Stimulated activated CD4-positive, alpha-beta T cell treated with anti-CD3 and anti-CD28 coated beads, Interleukin-4, amount 100 ng/mL, for 4 hours (primary cell): ENCODE data around the gene LIF.
A peak's percentile ranks its signal among the peaks of the same experiment; 100 is the strongest.

Experiments used
- DNase-seq, 2 experiments: peaks; one replicate each; pipeline ENCODE4 v3.0.0-alpha.2; 2020

The LIF gene

GRCh38 chr22:30283342-30283741 is 36.8 kb upstream of the LIF start:
- DNase-seq: no peak

GRCh38 chr22:30282616-30283046 is 36.1 kb upstream of the LIF start:
- no peak for DNase-seq

- no peak for DNase-seq
Observed at GRCh38 chr22:30280505-30280904, 33.9 kb upstream of the LIF start.

GRCh38 chr22:30279932-30280331 is 33.4 kb upstream of the LIF start:
- DNase-seq: no peak

- DNase-seq: no peak
Observed at GRCh38 chr22:30279046-30279788, 32.7 kb upstream of the LIF start.

- DNase-seq: no peak
Observed at GRCh38 chr22:30277547-30278344, 31.2 kb upstream of the LIF start.

GRCh38 chr22:30276039-30276438 is 29.5 kb upstream of the LIF start:
- DNase-seq: no peak

GRCh38 chr22:30275625-30276024 is 29.1 kb upstream of the LIF start:
- DNase-seq: peak in 1 of 2 experiments; percentile 64

- no peak for DNase-seq
Observed at GRCh38 chr22:30274437-30274812, 27.9 kb upstream of the LIF start.

GRCh38 chr22:30273711-30274436 is 27.3 kb upstream of the LIF start:
- no peak for DNase-seq

GRCh38 chr22:30272781-30273601 is 26.4 kb upstream of the LIF start:
- DNase-seq: no peak

- no peak for DNase-seq
Observed at GRCh38 chr22:30270832-30271231, 24.3 kb upstream of the LIF start.

GRCh38 chr22:30268331-30268730 is 21.8 kb upstream of the LIF start:
- no peak for DNase-seq

GRCh38 chr22:30267382-30268302 is 21.1 kb upstream of the LIF start:
- peak in 1 of 2 experiments; percentile 56 for DNase-seq

GRCh38 chr22:30266445-30267381 is 20.2 kb upstream of the LIF start, which contains the start of gene OSM:
OSM (minus strand) TSS chr22:30266851; CDS start chr22:30266799, 52 bp downstream.
- DNase-seq: peak; percentile 53 to 60

- peak; percentile 79 to 88 for DNase-seq
Observed at GRCh38 chr22:30265823-30266444, 19.4 kb upstream of the LIF start.

GRCh38 chr22:30265131-30265720 is 18.7 kb upstream of the LIF start:
- DNase-seq: no peak

- DNase-seq: no peak
Observed at GRCh38 chr22:30263883-30264282, 17.3 kb upstream of the LIF start.
